GM18858 (cell line): ENCODE measurements around the gene MICAL2.

Experiments
- ATAC-seq: cut with Tn5 transposase; IDR thresholded peaks from one replicate; pipeline ENCODE4 v1.9.1; 2021; ENCODE audit not compliant: unreplicated experiment

The MICAL2 gene

DNA sequence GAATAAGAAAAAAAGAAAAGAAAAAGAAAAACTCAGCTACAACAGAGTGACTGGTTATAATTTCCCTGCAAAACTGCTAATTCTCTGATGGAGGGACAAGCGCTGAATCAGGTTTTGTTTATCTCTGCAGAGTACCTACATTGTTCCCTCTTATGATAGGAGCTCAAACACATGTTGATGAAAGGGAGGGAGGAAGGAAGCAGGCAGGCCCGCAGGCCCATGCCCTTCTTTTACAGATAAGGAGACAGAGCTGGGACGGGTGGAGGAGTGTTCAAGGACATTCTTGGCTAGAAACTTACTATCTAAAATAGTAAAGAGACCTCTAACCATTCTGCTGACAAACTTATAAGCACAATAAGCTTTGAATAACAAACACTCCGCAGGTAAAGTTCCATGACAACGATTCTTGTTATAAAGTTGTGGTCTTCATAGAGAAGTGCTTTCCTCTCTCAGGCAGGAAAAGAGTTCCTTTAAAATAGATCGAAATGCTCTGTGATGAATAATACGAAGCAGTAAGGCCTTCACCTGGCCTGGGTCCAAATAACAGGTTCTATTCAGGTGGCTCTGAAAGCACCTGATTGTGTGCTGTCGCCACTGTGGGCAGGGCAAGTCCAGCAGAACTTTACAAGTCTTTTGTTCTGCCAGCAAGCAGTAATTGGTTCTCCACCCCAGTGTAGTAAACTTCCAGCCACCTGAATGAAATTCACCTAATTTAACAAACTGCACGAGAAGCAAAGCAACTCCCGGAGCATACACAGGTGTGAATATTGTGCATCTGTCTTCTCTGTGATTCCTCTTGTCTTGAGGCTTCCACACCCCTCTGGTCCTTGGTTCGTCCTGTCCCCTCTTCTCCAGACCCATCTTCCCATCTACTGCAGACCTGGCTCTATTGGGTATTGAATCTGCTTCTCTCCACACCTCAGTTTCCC lies 15.3 kb upstream of the MICAL2 start:
- no peak for ATAC-seq

DNA sequence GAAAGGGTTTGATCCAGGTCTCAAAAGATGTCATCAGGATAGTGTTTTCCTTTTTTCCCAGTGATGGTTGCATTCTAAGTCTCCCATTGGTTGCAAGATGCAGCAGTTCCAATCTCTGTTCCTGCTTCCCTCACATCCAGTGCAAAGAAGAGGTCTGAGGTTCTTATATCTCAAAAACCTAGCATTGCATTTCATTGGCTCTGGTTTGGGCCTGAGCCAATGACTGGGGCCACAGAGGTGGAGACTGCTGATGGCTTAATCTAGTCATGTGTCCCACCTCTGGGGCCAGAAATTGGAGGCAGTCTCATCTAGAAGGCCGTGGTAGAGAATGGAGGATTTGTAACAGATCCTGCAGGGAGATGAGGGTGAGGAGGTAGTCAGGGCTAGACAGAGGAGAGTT lies 13.2 kb upstream of the MICAL2 start:
- ATAC-seq: no peak

DNA sequence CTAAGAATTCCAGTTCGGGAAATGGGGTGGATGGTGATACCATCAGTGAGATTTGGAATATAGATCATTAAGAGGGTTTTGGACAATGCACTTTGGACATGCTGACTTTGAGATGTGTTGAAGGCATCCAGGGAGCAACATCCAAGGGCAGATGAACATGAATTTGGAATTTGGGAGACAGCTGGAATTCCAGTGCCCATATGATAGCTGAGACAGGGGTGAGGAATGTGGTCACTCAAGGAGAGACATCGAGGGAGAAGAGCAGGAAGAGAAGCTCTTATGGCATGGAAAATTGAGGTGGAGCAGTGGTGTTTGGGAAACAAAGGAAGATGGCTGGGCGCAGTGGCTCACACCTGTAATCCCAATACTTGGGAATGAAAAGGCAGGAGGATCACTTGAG lies 11.8 kb upstream of the MICAL2 start:
- ATAC-seq: no peak

DNA sequence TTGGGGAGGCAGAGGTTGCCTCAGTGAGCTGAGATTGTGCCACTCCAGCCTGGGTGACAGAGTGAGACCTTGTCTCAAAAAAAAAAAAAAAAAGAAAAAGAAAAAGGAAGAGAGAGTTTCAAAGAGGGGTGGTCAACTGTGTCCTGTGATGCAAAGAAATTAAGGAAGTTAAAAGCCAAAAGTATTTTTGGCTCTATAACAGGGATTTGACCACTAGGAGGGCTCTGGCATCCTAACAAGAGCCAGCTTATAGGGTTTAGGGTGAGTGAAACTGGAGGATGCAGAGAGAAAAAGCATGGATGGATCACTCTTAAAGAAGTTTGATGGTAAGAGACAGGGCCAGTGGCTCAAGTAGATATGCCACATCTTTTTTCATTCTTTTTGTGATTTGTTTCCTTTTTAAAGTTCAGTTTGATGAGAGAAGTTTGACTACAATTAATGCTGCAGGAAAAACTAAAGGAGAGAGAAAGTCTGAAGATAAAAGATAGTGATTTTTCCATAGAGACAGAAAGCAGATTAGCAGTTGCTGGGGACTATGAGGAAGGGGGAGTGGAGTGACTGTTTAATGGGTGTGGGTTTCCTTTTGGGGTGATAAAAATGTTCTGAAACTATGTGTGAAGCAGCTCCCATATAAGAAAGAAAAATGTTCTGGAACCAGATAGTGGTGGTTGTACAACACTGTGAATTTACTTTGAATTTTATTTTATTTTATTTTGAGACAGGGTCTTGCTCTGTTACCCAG lies 11.1 kb upstream of the MICAL2 start:
- ATAC-seq: no peak

DNA sequence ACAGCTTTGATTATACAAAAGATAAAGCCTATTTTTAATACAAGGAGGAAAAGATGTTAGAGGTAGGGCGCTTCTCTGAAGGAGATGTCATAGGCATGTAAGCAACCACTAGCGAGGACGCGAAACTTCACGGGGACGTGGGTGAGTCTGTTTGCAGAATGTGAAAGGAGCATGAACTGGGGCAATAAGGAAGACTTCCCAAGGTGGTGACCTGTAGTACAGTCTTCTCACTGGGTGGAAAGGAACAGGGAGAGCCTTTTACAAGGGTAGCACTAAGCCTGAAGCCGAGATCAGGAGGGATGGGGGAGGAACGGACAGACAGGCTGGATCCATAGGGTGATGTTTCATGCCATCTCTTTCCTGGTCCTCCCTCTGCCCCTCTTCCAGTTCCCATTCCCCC lies 10.0 kb upstream of the MICAL2 start:
- ATAC-seq: no peak

DNA sequence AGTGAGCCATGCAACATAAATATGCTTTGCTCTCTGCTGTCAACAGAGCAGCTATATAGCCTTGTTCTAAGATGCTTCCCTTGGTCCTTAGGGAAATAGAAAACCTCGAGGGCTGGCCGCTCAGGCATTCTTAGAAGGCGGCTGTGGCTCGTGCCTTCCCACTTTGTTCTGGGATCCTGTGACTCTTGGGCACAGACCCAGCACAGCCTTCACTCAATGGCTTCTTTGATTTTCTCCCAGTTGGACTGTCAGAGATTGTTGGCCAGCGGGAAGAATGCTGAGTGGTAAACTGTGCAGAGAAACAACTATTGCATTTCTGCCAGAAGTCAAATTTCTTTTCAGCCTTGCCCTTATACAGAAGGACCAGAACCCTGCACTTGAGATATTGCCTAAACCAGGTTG lies 9.5 kb upstream of the MICAL2 start:
- no peak for ATAC-seq

DNA sequence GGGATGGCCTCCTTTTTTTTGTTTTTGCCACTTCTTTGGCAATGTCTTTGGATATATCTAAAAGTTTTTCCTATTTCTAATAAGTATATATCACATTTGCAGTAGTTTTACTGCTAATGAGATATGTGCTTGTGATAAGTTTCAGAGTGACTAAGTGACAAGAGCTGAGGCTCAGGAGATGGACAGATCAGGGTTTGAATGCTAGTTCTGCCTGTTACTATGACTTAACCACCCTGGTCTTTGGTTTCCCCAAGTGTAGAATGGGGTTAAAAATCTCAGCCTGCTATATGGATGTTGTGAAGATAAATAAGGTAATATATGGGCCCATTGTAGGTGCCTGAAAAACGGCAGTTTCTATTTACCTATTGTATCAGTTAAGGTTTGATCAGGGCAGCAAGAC lies 9.1 kb upstream of the MICAL2 start:
- ATAC-seq: no peak

DNA sequence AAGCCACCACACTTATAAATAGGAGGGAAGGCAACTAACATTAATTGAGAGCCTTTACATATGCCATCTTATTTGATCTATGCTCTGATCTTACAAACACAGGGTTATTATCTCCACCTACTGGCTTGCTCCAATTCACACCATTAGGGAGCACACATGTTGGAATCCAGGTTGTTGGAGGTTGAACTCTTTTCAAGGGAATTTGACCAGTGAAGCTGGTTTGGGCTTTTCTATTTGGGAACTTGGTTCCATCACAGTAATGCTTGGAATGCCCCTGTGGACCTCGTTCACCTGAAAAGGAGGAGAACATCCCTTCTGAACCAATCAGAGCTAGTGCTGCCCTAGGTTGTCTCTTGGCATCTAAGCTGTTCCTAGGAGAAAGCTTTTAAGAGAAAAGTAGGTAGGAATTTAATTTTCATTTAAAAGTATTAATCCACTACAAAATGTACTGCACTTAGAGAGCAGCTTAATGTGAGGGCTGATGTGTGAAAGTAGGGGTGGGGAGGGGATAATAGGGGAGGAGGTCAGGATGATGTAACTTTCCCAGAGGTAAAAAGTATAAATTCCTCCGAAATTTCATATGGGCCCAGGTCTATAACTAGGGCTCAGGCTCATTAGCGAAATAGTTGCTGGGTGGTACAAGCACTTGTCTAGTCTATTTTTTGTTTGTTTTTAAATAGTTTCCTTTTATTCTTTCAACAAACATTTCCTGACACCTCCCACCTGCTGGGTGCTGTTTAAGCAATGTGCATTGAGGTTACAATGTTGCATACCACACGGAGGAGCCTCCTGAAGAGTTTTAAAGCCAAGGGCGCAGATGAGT lies 7.6 kb upstream of the MICAL2 start:
- ATAC-seq: no peak

DNA sequence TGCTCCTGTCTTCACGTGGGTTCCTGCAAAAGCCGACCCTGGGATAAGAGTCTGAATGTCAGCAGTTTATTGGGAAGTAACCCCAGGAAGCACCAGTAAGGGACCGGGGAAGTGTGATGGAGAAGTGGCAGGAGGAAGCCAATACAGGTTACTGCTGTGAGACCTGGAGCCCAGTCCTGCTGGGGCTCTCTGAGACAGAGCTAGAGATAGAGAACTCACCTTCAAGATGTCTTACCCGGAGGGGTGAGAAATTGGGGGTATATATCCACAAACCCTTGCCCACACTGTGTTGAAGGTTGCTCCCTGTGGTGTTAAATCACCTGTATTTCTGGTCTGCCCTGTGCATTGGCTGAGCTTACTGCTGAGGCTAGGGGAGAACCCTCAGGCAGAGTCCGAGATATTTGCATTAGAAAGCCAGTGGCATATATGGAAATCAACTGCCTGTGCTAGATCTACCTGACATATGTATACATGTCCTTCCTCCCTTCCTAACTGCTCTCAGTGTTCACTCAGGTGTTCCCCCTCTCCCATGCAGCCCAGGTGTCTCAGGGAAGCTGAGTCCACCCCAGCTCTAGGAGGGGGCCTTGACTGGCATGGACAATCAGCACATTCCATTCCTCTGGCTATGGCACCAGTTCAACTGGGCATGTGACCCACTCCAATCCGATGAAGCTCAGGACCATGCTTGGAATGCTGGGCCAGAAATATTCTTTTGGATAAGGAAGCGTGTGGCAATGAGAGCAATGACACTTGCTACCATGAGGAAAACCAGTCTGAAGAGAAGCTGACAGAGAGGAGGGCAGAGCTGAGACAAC lies 6.8 kb upstream of the MICAL2 start:
- no peak for ATAC-seq

DNA sequence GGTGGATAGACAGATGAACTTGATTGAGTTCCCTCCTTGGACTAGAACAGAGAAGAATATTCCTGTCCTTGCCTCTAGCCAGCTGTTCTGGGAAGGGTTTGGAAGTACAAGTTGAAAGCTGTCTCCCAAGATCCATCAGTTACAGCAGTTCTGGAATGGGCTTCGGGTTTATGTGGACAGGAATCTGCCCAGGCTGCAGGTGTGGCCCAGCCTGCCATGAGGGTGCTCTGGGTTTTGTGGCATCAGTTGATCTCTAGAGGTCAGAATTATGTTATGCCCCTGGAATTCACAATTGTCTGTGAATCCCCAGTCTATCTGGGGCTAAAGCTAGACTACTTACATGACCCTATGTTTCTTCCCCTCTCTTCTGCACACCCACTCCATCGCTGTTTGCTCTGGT lies 4.9 kb upstream of the MICAL2 start:
- ATAC-seq: no peak

DNA sequence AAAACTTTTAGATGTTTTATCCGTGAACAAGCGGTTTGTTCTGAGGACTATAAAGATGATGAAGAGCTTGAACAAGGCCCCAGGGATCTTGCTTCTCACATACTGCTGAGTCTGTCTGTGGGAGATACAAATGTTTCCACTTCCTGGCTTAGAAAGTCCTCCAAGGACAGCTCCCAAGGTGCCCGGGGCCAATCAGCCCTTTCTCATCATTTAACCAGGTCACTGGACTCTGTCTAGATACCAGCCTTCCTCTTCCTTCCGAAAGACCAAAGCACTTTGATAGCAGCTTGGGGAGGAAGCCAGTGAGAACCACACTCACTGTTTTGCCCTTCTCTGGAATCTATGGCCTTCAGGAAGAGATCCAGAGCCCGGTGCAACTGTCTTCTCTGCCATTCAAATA lies 4.3 kb upstream of the MICAL2 start:
- no peak for ATAC-seq

DNA sequence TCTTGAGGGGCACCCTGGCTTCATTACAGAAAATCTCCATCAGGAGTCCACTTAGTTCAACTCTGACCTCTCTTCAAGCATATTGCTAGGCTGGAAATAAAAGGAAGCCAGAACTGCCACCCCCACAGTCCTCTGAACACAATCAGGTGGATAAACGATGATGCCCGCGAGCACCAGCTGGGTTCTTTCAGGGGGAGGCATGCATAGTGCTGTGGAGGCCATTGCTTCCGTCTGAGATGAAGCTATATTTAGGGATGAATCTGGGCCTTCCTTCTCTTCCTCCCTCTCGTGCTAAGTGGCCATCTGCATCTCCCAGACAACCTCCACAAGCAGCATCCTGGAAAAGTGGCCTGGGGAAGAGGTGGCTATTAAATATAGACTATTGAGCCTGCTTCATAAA lies 3.9 kb upstream of the MICAL2 start:
- ATAC-seq: no peak

DNA sequence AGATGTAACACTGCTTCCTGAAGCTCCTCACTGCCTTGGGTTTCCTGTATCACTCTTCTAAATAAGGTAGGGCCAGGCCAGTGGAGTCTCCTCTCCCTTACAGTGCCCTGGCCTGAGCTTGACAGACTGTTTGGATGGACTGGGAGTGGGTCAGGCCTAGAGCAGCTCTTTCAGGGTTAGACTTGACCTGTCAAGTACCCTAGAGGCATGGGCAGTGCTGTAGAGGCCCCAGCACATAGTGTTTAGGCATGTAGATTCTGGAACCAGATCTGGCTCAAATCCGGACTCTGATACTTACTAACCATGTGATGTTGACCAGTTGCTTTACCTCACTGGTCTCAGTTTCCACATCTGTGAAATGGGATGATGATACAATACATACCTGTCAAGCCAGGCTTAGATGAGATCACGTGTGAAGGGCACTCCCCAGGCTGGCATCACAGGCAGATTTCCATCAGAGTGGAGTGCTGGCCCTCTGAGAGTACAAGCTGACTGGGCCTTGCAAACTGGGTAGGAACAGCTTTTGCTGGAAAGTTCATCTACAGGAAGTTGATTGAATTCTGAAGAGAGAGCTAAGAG lies 1.4 kb upstream of the MICAL2 start:
- no peak for ATAC-seq

DNA sequence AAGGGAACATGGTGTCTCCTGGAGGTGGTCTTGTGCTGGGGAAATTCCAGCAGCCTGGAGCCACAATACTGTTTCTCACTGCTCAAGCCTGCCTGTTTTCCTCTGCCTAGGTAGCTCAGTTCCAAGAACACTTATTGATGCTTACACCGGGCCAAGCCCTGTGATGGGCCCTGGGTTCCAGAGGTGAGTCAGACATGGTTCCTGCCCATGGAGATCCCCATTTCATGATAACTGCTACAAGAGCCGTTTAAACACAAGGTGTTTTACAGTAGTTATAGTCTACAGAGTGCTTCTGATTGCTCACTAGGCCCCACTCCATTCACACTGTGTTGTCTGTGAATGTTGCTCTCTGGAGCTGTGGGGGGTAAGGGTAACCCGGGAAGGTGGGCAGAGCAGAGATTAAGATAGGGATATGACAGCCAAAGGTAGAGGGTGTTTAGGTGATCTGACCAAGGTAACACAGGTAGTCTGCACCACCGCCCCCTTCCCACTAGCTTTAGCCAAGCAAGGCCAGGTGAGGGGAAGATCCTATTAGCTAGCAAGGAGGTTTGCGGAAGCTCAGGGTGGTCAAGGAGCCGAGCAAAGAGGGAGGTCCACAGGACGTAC lies 696 bp upstream of the MICAL2 start:
- ATAC-seq: no peak

DNA sequence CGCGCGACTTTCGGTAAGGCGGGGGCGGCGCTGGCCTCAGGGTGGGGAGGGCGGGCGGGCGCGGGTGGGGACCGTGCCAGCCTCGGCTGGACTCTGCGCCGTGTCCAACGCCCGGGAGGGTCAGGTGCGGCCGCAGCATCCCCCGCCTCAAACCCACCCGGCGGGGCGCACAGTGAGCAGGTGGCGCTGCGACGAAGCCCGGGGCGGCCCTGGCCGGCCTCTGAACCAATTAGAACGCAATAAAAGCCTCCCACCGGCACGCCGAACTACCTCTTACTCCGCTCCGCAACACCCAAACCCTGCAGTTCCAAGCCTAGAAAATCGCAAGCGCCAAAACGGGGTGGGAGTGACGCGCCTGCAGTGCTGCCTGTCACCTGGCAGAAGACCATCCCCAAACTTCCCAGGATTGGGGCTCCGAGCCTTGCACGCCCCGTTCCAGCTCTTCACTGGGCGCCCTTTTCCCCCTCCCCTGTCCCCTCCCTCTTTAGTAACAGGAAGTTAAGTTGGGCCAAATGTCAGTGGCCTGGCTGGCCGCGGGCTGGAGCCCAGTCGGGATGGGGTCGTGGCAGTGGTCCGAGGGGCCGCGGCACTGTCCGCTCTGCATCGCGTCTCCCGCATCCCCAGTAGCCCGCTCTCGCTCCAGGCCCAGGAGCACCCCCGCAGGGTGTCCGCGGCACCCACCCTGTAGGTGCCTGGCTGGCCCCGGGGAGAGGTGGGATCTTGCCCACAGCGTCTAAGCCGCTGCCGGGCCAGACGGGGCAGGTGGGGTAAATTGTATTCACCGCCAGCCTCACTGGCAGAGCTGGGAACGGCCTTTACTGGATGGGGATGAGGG lies 541 bp downstream of the MICAL2 start:
- ATAC-seq: peak; percentile 13

DNA sequence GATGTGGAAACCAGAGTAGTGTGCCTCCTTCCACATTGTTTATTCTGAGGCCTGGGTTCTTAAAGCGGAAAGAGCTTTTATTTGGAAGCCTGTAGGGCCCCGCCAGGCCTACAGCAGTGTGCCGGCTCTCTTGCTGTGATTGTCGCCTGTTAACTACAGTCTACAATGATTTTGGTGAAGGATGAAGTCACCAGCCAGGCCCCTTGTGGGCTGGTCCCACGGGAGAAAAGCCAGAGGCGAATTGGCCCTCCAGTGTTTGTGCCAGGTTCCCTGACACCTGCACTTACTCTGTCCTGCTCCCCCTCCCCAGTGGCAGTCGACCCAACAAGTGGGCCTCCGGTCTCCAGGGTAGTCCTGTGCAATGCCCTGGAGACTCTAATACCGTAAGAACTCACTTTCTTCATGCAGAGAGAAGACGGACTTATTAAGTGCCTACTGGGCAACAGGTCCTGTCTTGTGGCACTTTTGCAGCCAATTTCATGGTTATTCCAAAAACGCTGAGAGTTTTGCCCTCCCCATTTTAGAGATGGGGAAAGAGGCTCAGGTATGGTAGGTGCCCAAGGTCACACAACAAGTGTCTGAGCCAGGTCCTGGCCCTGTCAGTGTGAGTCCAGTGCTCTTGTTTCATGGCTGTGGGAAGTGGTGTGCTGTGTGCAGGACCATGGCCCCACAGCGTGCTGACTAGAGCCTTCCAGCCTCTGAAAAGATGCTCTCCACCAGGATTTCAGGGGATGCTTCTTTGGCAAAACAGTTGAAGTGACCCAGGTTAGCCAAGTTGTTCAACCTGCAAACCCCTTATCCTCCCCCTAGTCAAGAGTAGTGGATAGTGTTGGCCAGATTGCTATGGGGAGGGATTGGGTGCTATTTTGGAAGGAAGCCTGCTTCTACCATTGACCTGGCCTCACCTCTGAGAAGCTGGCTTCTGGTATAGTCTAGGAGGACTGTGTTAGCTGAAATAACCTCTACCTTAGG lies 1.4 kb downstream of the MICAL2 start:
- ATAC-seq: no peak

DNA sequence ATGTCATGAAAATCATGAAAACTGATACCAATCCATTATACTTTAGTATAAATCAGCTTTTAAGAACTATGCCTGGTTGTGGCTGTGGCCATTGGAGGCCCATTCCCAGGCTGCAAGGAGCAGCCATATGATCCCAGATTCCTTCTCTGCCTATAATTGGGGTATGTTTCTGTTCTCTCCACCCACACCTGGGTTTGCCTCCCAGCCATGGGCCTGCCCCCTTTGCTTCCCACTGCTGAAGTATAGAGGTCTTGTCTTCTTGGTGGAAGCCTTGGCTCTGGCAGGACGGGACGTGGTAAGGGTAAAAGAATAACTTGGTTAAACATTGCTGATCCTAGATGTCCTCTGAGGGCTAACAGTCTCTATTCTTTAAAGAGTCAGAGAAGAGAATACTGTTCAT lies 2.4 kb downstream of the MICAL2 start:
- ATAC-seq: no peak

DNA sequence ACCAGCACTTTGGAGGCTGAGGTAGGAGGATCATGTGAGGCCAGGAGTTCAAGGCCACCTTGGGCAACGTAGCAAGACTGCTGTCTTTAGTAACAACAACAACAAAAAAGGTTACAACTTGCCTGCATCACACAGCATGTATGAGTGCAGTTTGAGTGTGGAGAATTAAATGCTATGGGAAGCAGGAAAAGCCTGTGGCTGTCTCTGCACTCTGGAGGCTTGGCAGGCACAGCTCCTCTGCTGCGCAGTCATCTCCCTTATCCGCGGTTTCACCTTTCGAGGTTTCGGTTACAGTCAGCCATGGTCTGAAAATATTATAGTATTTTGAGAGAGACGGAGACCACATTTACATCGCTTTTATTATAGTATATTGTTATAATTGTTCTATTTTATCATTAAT lies 2.9 kb downstream of the MICAL2 start:
- ATAC-seq: no peak
